ENCODE results near the gene RLIM. TPM values are rescaled to one million over a fixed set of nuclear protein-coding genes. Genes with fewer than 3 reads are reported as not detected.
A peak's percentile ranks its signal among the peaks of the same experiment; 100 is the strongest.

RLIM gene
- total and polyA plus RNA-seq, 2 donors = 10.3 to 25.3 TPM

- no peaks in the 10 kb centered on the region for H3K27me3 ChIP-seq (ENCODE audit: control insufficient read depth in 2 of 2, insufficient read depth in 1 of 2, low read length in 1 of 2)
- 93% methylated on average over 1 of the region's 1 CpG for WGBS
- H3K36me3 ChIP-seq (ENCODE audit: control insufficient read depth in 2 of 2, insufficient read depth in 2 of 2, low read length in 1 of 2) = no peaks in the 10 kb centered on the region
- no peak overlapping the region for H3K27ac ChIP-seq (ENCODE audit: low read depth in 1 of 2, low read length in 1 of 2)
- H3K4me3 ChIP-seq (ENCODE audit: low read length in 2 of 2) = no peak overlapping the region
- no peaks in the 10 kb centered on the region for H3K4me1 ChIP-seq (ENCODE audit: control insufficient read depth in 2 of 2, insufficient read depth in 2 of 2, low read length in 2 of 2)
- DNase-seq (ENCODE audit: low read depth in 6 of 9, low spot score in 9 of 9) = no peak
- H3K9me3 ChIP-seq (ENCODE audit: control insufficient read depth in 2 of 2, insufficient read depth in 1 of 2, low read length in 1 of 2) = no peaks in the 10 kb centered on the region
Observed at GRCh38 chrX:74546984-74547383, 67.4 kb downstream of the RLIM start.

GRCh38 chrX:74545880-74546523 lies 68.4 kb downstream of the RLIM start:
- 84% methylated on average over 1 of the region's 1 CpG for WGBS
- H3K27ac ChIP-seq (ENCODE audit: low read depth in 1 of 2, low read length in 1 of 2) = no peak overlapping the region
- no peaks in the 10 kb centered on the region for H3K27me3 ChIP-seq (ENCODE audit: control insufficient read depth in 2 of 2, insufficient read depth in 1 of 2, low read length in 1 of 2)
- H3K4me3 ChIP-seq (ENCODE audit: low read length in 2 of 2) = no peak overlapping the region
- no peaks in the 10 kb centered on the region for H3K36me3 ChIP-seq (ENCODE audit: control insufficient read depth in 2 of 2, insufficient read depth in 2 of 2, low read length in 1 of 2)
- H3K4me1 ChIP-seq (ENCODE audit: control insufficient read depth in 2 of 2, insufficient read depth in 2 of 2, low read length in 2 of 2) = no peaks in the 10 kb centered on the region
- no peak for DNase-seq (ENCODE audit: low read depth in 6 of 9, low spot score in 9 of 9)
- no peaks in the 10 kb centered on the region for H3K9me3 ChIP-seq (ENCODE audit: control insufficient read depth in 2 of 2, insufficient read depth in 1 of 2, low read length in 1 of 2)

- Histone ChIP-seq H3K9me3 (ENCODE audit: control insufficient read depth in 2 of 2, insufficient read depth in 1 of 2, low read length in 1 of 2) (peaks cover 0 to 4% of the 10 kb centered on the region in 2 donors), H3K27me3 (ENCODE audit: control insufficient read depth in 2 of 2, insufficient read depth in 1 of 2, low read length in 1 of 2) (peaks cover 0 to 10% of the 10 kb centered on the region in 2 donors), H3K4me1 (ENCODE audit: control insufficient read depth in 2 of 2, insufficient read depth in 2 of 2, low read length in 2 of 2) (no peaks in the 10 kb centered on the region), H3K4me3 (ENCODE audit: low read length in 2 of 2) (no peak overlapping the region), H3K27ac (ENCODE audit: low read depth in 1 of 2, low read length in 1 of 2) (no peak overlapping the region), H3K36me3 (ENCODE audit: control insufficient read depth in 2 of 2, insufficient read depth in 2 of 2, low read length in 1 of 2) (no peaks in the 10 kb centered on the region)
- no peak for DNase-seq (ENCODE audit: low read depth in 6 of 9, low spot score in 9 of 9)
- WGBS = 87% methylated on average over 2 of the region's 2 CpGs
Observed at GRCh38 chrX:74540635-74541249, 73.7 kb downstream of the RLIM start.

GRCh38 chrX:74536832-74537371 lies 77.5 kb downstream of the RLIM start:
- peak in 2 of 9 donors; percentile 1 to 27 for DNase-seq (ENCODE audit: low read depth in 6 of 9, low spot score in 9 of 9)
- peak overlapping the region; percentile 53 to 54 for H3K4me3 ChIP-seq (ENCODE audit: low read length in 2 of 2)
- H3K27me3 ChIP-seq (ENCODE audit: control insufficient read depth in 2 of 2, insufficient read depth in 1 of 2, low read length in 1 of 2) = peaks cover 0 to 10% of the 10 kb centered on the region in 2 donors
- peak overlapping the region; percentile 18 to 62 for H3K27ac ChIP-seq (ENCODE audit: low read depth in 1 of 2, low read length in 1 of 2)
- H3K36me3 ChIP-seq (ENCODE audit: control insufficient read depth in 2 of 2, insufficient read depth in 2 of 2, low read length in 1 of 2) = no peaks in the 10 kb centered on the region
- H3K9me3 ChIP-seq (ENCODE audit: control insufficient read depth in 2 of 2, insufficient read depth in 1 of 2, low read length in 1 of 2) = peaks cover 0 to 4% of the 10 kb centered on the region in 2 donors
- WGBS = 34% methylated on average over 26 of the region's 26 CpGs
- H3K4me1 ChIP-seq (ENCODE audit: control insufficient read depth in 2 of 2, insufficient read depth in 2 of 2, low read length in 2 of 2) = peaks cover 0 to 5% of the 10 kb centered on the region in 2 donors

- no peaks in the 10 kb centered on the region for H3K36me3 ChIP-seq (ENCODE audit: control insufficient read depth in 2 of 2, insufficient read depth in 2 of 2, low read length in 1 of 2)
- peak in 4 of 9 donors; percentile 8 to 32 (median 19) for DNase-seq (ENCODE audit: low read depth in 6 of 9, low spot score in 9 of 9)
- H3K4me1 ChIP-seq (ENCODE audit: control insufficient read depth in 2 of 2, insufficient read depth in 2 of 2, low read length in 2 of 2) = peaks cover 0 to 5% of the 10 kb centered on the region in 2 donors
- H3K9me3 ChIP-seq (ENCODE audit: control insufficient read depth in 2 of 2, insufficient read depth in 1 of 2, low read length in 1 of 2) = peaks cover 0 to 4% of the 10 kb centered on the region in 2 donors
- peak overlapping the region; percentile 62 to 65 for H3K27ac ChIP-seq (ENCODE audit: low read depth in 1 of 2, low read length in 1 of 2)
- H3K27me3 ChIP-seq (ENCODE audit: control insufficient read depth in 2 of 2, insufficient read depth in 1 of 2, low read length in 1 of 2) = peaks cover 0 to 10% of the 10 kb centered on the region in 2 donors
- H3K4me3 ChIP-seq (ENCODE audit: low read length in 2 of 2) = peak overlapping the region; percentile 53 to 54
- under 1% methylated on average over 48 of the region's 48 CpGs for WGBS
Observed at GRCh38 chrX:74536152-74536831, 78.1 kb downstream of the RLIM start.

GRCh38 chrX:74535408-74536151 lies 78.8 kb downstream of the RLIM start:
- Histone ChIP-seq H3K4me1 (ENCODE audit: control insufficient read depth in 2 of 2, insufficient read depth in 2 of 2, low read length in 2 of 2) (peaks cover 0 to 5% of the 10 kb centered on the region in 2 donors), H3K27me3 (ENCODE audit: control insufficient read depth in 2 of 2, insufficient read depth in 1 of 2, low read length in 1 of 2) (peaks cover 0 to 10% of the 10 kb centered on the region in 2 donors), H3K36me3 (ENCODE audit: control insufficient read depth in 2 of 2, insufficient read depth in 2 of 2, low read length in 1 of 2) (no peaks in the 10 kb centered on the region), H3K27ac (ENCODE audit: low read depth in 1 of 2, low read length in 1 of 2) (peak overlapping the region; percentile 62 to 74), H3K4me3 (ENCODE audit: low read length in 2 of 2) (peak overlapping the region; percentile 53 to 54), H3K9me3 (ENCODE audit: control insufficient read depth in 2 of 2, insufficient read depth in 1 of 2, low read length in 1 of 2) (peaks cover 0 to 4% of the 10 kb centered on the region in 2 donors)
- under 1% methylated on average over 37 of the region's 37 CpGs for WGBS
- DNase-seq (ENCODE audit: low read depth in 6 of 9, low spot score in 9 of 9) = peak in 4 of 9 donors; percentile 6 to 50 (median 14)

Other genes with a start within 250 kb of the RLIM start
- gene SLC16A2, start 193.1 kb downstream of the RLIM start, total RNA-seq = 0.85 TPM
- 2.4 TPM for gene SLC16A2, start 193.1 kb downstream of the RLIM start, polyA plus RNA-seq

Measured in thymus (tissue), 11 donors.